Measurements from ENCODE around the gene PTPRR. TPM values are rescaled to one million over a fixed set of nuclear protein-coding genes. Genes with fewer than 3 reads are reported as not detected.

Gene PTPRR
- total RNA-seq, 1 donor from 2014 or later = 1.4 TPM

- FAIRE-seq (no peak), DNase-seq (ENCODE audit: low read depth) (no peak)
- no peaks in the 10 kb centered on the region for H3K36me3 ChIP-seq (ENCODE audit: insufficient read depth, low read length)
- H3K4me1 ChIP-seq (ENCODE audit: insufficient read depth, low read length) = no peaks in the 10 kb centered on the region
- no peaks in the 10 kb centered on the region for H3K79me2 ChIP-seq (ENCODE audit: insufficient read depth, low read length)
- H3K36me3 Mint-ChIP-seq (ENCODE audit: low read depth, unreplicated experiment) = no peaks in the 10 kb centered on the region
- TF ChIP-seq CTCF (IDR thresholded peaks at IDR 0.05; ENCODE audit: insufficient read depth, low read depth, low read length) (no peak), EZH2 (IDR thresholded peaks at IDR 0.05; ENCODE audit: insufficient read depth, low read length) (no peak)
- no peaks in the 10 kb centered on the region for H3K9me3 Mint-ChIP-seq (ENCODE audit: unreplicated experiment)
- no peaks in the 10 kb centered on the region for H3K9me3 ChIP-seq (ENCODE audit: insufficient read depth, low read depth, low read length)
- no peaks in the 10 kb centered on the region for H4K20me1 ChIP-seq (ENCODE audit: insufficient read depth, low read length)
- H3K9ac ChIP-seq (ENCODE audit: low read length) = no peak overlapping the region
- H3K27me3 ChIP-seq (ENCODE audit: insufficient read depth, low read length) = peaks cover 2% of the 10 kb centered on the region
- H3K27ac Mint-ChIP-seq (ENCODE audit: unreplicated experiment) = no peak overlapping the region
- H3K4me3 ChIP-seq (ENCODE audit: insufficient read depth, low read depth, low read length) = no peak overlapping the region
- H3K4me2 ChIP-seq (ENCODE audit: low read length) = no peak overlapping the region
- no peak overlapping the region for H2AFZ ChIP-seq (ENCODE audit: low read depth, low read length)
- no peaks in the 10 kb centered on the region for H3K27me3 Mint-ChIP-seq (ENCODE audit: low read depth, unreplicated experiment)
- peaks cover 3% of the 10 kb centered on the region for H3K4me1 Mint-ChIP-seq (ENCODE audit: low read depth, unreplicated experiment)
- H3K27ac ChIP-seq (ENCODE audit: low read depth, low read length) = no peak overlapping the region
- H3K4me3 Mint-ChIP-seq (ENCODE audit: unreplicated experiment) = no peak overlapping the region
Observed at GRCh38 chr12:70787612-70788011, 132.9 kb downstream of the PTPRR start.

- peaks cover 2% of the 10 kb centered on the region for H3K27me3 ChIP-seq (ENCODE audit: insufficient read depth, low read length)
- Mint-ChIP-seq H3K9me3 (ENCODE audit: unreplicated experiment) (no peaks in the 10 kb centered on the region), H3K36me3 (ENCODE audit: low read depth, unreplicated experiment) (no peaks in the 10 kb centered on the region), H3K4me3 (ENCODE audit: unreplicated experiment) (no peak overlapping the region), H3K4me1 (ENCODE audit: low read depth, unreplicated experiment) (peaks cover 3% of the 10 kb centered on the region), H3K27me3 (ENCODE audit: low read depth, unreplicated experiment) (no peaks in the 10 kb centered on the region), H3K27ac (ENCODE audit: unreplicated experiment) (no peak overlapping the region)
- no peaks in the 10 kb centered on the region for H3K4me1 ChIP-seq (ENCODE audit: insufficient read depth, low read length)
- no peaks in the 10 kb centered on the region for H3K79me2 ChIP-seq (ENCODE audit: insufficient read depth, low read length)
- no peak overlapping the region for H2AFZ ChIP-seq (ENCODE audit: low read depth, low read length)
- no peak overlapping the region for H3K4me3 ChIP-seq (ENCODE audit: insufficient read depth, low read depth, low read length)
- no peaks in the 10 kb centered on the region for H4K20me1 ChIP-seq (ENCODE audit: insufficient read depth, low read length)
- no peak for TF ChIP-seq CTCF (IDR thresholded peaks at IDR 0.05; ENCODE audit: insufficient read depth, low read depth, low read length)
- TF ChIP-seq EZH2 (IDR thresholded peaks at IDR 0.05; ENCODE audit: insufficient read depth, low read length) = no peak
- no peak for DNase-seq (ENCODE audit: low read depth)
- no peak overlapping the region for H3K4me2 ChIP-seq (ENCODE audit: low read length)
- no peak overlapping the region for H3K27ac ChIP-seq (ENCODE audit: low read depth, low read length)
- no peaks in the 10 kb centered on the region for H3K36me3 ChIP-seq (ENCODE audit: insufficient read depth, low read length)
- no peaks in the 10 kb centered on the region for H3K9me3 ChIP-seq (ENCODE audit: insufficient read depth, low read depth, low read length)
- no peak overlapping the region for H3K9ac ChIP-seq (ENCODE audit: low read length)
- FAIRE-seq = no peak
Observed at GRCh38 chr12:70785896-70786295, 134.6 kb downstream of the PTPRR start.

- H3K9ac ChIP-seq (ENCODE audit: low read length) = no peak overlapping the region
- H3K4me1 Mint-ChIP-seq (ENCODE audit: low read depth, unreplicated experiment) = peaks cover 3% of the 10 kb centered on the region
Observed at GRCh38 chr12:70784042-70784668, 136.4 kb downstream of the PTPRR start.

More at GRCh38 chr12:70784042-70784668, 136.4 kb downstream of the PTPRR start:
- Mint-ChIP-seq H3K36me3 (ENCODE audit: low read depth, unreplicated experiment) (no peaks in the 10 kb centered on the region), H3K27ac (ENCODE audit: unreplicated experiment) (no peak overlapping the region), H3K9me3 (ENCODE audit: unreplicated experiment) (no peaks in the 10 kb centered on the region), H3K4me3 (ENCODE audit: unreplicated experiment) (no peak overlapping the region), H3K27me3 (ENCODE audit: low read depth, unreplicated experiment) (no peaks in the 10 kb centered on the region)
- Histone ChIP-seq H3K79me2 (ENCODE audit: insufficient read depth, low read length) (no peaks in the 10 kb centered on the region), H2AFZ (ENCODE audit: low read depth, low read length) (no peak overlapping the region), H3K4me2 (ENCODE audit: low read length) (no peak overlapping the region), H3K4me3 (ENCODE audit: insufficient read depth, low read depth, low read length) (no peak overlapping the region), H3K36me3 (ENCODE audit: insufficient read depth, low read length) (no peaks in the 10 kb centered on the region), H3K27ac (ENCODE audit: low read depth, low read length) (no peak overlapping the region), H3K4me1 (ENCODE audit: insufficient read depth, low read length) (no peaks in the 10 kb centered on the region), H3K27me3 (ENCODE audit: insufficient read depth, low read length) (no peaks in the 10 kb centered on the region), H4K20me1 (ENCODE audit: insufficient read depth, low read length) (no peaks in the 10 kb centered on the region), H3K9me3 (ENCODE audit: insufficient read depth, low read depth, low read length) (no peaks in the 10 kb centered on the region)
- DNase-seq (ENCODE audit: low read depth) = no peak
- TF ChIP-seq EZH2 (IDR thresholded peaks at IDR 0.05; ENCODE audit: insufficient read depth, low read length) (no peak), CTCF (IDR thresholded peaks at IDR 0.05; ENCODE audit: insufficient read depth, low read depth, low read length) (no peak)
- no peak for FAIRE-seq
